PC-9 (cell line): ENCODE results near the gene GLYATL1.

Experiments
- CTCF ChIP-seq: fragments of 200-600 bp; sonication (generic); conservative IDR thresholded peaks from 2 replicates; pipeline ENCODE4 v1.6.1; 2017; ENCODE audit warnings: mixed run types, antibody characterized with exemption, mild to moderate bottlenecking, moderate library complexity
- EZH2 ChIP-seq: fragments of 200-600 bp; sonication (generic); IDR thresholded peaks from 2 replicates; pipeline ENCODE4 v1.8.0; 2017; ENCODE audit warnings: antibody characterized with exemption, low read depth

- TF ChIP-seq CTCF (no peak), EZH2 (no peak)
These were observed 9.9 kb downstream of the GLYATL1 start for GRCh38 chr11:58949184-58949583.
